NCI-H524 treated with DMSO at 0.1 percent for 48 hours (cell line): ENCODE data around the gene CIPC.

Experiments used
- DNase-seq: peaks from one replicate; lab custom pipeline; 2025; lab: John Stamatoyannopoulos, UW

CIPC gene

DNA sequence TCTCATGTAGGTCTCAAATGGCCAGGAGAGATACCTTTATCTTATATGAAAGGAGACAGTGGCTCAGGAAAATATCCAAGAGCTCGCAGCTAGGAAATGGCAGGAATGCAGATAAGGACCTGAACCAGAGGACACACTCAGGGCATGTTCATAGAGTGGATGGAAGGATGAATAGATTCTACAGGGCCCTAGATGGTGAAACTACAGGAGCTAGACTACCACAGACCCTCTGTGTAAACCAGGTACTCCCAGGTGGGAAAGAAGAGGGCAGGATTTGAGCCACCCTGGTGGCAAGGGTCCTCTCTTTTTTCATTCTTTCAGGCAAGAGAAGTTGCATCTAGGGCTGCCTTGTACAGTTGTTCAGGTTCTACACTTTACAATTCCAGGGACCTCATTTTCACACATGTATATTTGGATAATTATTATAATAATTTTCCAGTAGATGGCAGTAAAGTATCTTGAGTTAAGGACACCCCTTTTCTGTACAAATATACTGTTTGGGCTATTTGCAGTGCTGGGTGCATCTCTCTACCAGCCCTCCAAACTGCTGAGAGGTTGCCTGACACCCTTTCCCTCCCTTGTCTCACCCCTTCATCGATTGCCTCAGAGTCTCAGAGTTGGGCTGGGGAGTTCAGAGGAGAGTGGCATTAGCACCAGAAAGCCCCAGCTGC lies 54.0 kb downstream of the CIPC start:
- peak; percentile 53 for DNase-seq

DNA sequence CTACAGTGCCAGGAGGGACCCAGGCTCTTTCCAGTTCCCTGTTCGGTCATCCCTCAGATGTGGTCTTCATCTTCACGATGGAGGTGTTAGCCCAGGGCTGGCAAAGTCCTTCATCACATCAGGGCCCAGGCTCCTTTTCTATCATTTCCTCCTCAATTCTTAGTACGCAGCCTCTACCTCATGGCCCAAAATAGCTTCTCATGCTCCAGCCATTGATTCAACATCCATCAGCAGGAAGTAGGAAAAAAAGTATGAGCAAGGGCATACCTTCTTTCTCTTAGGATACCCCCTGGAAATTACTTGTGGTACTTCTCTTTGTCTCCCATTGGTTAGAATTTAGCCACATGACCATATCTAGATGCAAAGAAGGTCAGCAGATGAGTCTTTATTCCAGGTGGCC lies 55.7 kb downstream of the CIPC start:
- DNase-seq: no peak

DNA sequence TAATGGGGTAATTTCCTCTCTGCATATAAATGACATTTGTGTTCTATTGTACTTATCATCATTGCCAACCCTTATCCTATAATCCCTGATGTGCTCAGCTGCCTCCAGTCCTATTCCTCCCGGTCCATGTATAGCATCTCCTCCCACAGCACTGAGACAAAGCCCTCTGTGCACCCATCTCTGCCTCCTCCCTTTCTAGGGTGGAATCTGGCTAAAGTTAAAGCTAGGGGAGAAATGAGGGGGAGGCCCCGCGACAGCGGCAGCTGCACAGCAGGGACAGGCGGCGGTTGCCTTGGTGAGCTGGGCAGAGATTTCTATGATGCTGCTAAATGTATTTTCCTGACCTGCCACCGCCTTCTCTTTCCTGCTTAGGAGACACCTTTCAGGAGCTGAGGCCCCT lies 56.4 kb downstream of the CIPC start:
- peak; percentile 18 for DNase-seq

DNA sequence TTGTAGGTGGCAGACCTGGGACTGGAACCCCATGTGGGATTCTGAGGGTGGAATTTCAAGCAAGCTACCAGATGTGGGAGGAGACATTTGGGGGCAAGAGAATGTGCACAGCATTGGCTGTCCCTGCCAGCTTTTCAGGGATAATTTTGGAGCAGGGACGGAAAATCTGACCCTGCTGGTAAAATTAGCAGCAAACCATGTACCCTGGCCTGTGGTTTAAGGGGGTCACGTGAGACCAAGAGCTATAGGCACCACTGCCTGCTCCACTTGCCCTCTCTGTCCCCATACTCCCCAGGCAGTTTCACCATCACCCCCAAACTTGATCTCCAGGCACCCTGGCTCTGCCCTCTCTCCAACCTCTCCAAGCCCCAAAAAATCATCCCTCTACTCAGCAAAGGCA lies 57.0 kb downstream of the CIPC start:
- no peak for DNase-seq

DNA sequence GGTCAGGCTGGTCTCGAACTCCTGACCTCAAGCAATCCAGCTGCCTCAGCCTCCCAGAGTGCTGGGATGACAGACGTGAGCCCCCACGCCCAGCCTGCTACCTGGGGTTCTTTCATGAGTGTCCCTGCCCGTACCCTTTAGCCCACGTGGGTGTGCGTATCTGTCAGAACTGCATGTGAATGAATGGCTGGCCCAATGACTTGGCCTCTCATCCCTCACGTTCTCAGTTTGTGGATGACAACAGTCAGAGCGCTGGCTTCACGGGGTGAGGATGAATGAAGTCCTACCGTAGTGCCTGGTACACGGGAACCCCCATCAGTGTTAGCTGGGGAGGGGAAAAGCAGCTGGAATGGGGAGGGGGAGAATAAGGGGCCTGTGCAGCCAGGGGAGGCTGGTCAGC lies 59.7 kb downstream of the CIPC start:
- no peak for DNase-seq

DNA sequence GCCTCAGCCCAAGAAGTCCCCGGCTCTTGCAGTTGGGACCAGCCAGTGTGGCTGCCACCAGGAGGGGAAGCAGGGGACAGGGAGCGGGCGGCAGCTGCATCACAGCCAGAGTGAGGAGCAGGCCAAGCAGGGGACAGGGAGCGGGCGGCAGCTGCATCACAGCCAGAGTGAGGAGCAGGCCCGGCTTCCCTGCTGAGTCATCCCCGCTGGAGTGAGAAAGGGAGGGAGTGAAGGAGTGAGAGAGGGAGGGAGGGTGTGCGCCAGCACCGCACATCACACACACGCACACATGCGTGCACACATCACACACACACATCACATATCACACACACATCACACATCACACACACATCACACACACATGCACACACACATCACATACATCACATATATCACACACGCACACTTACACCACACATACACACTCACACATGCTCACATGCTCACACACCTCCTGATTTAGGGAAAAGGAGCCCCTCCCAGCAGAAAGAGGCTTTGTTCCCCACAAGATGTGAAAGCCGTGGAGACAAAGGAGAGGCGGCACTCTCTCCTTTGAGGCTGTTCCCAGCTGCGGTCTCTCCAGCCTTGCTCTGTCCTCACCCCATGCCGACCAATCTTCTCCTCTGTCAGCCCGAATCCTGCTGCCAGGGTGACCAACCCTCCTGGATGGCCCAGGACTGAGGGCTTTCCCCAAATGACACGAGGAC lies 60.3 kb downstream of the CIPC start:
- peak; percentile 58 for DNase-seq

DNA sequence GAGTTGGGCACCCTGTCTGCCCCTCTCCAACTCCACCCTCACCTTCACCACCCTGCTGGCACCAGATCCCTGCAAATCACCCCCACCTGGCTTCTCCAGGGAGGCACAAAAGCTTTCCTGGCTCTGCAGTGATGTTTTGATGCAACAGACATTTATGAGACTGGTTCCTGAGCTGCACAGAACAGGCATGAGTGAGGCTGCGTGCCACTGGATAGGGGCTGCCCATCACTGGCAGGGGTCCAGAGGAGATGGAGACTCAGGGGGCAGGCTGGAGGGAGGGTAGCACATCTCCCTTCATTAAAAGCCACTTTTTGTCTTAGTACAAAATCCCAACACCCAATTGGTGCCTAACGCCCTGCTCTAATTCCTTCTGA lies 60.8 kb downstream of the CIPC start:
- DNase-seq: no peak

DNA sequence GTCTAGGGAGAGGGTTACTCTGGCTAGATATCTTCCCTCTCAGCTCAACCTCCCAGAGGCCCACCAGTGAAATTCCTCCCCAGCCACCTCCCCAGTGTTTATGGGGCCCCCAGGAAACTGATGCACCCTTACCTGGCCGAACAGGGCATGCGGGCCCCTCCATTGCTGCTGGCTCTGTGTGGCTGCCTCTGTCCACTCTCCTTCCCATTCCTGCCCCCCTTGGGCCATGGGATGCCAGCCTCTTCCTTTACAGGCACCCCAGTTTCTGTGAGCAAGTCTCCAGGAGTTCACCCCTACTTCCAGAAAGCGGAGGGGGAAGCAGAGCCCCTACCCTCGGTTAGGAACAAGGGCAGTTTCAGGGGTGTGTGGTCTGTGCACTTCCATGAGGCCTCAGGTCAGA lies 63.0 kb downstream of the CIPC start:
- no peak for DNase-seq
